Osteoblast (primary cell): ENCODE data around the gene NECTIN2. TPM values are rescaled to one million over a fixed set of nuclear protein-coding genes. Genes with fewer than 3 reads are reported as not detected.

Source experiments
- DNase-seq: peaks from one replicate; pipeline ENCODE4 v3.0.0; 2011; ENCODE audit warnings: low spot score, mixed read lengths; ENCODE audit not compliant: insufficient read length; ENCODE audit errors: missing footprints
- H2AFZ ChIP-seq: 2 replicates; pipeline ENCODE4 v1.6.0; 2011; ENCODE audit warnings: mild to moderate bottlenecking, low read length
- H3K27ac ChIP-seq: 2 replicates; pipeline ENCODE4 v1.5.1; 2011; ENCODE audit warnings: mild to moderate bottlenecking, low read depth, low read length, moderate library complexity
- H3K27me3 ChIP-seq: 2 replicates; pipeline ENCODE4 v1.6.0; 2012; ENCODE audit warnings: mild to moderate bottlenecking, control low read depth, inconsistent platforms, low read length, moderate library complexity; ENCODE audit not compliant: insufficient read depth
- H3K36me3 ChIP-seq: 2 replicates; pipeline ENCODE4 v1.5.1; 2011; ENCODE audit warnings: mild to moderate bottlenecking, low read length, control low read depth, moderate library complexity; ENCODE audit not compliant: insufficient read depth
- H3K4me1 ChIP-seq: 2 replicates; pipeline ENCODE4 v1.5.1; 2011; ENCODE audit warnings: mild to moderate bottlenecking, low read length, control low read depth, moderate library complexity; ENCODE audit not compliant: insufficient read depth
- H3K4me2 ChIP-seq: 2 replicates; pipeline ENCODE4 v1.6.0; 2011; ENCODE audit warnings: mild to moderate bottlenecking, low read length; ENCODE audit not compliant: insufficient read depth
- H3K4me3 ChIP-seq: fragments of 200-600 bp; sonication (generic); 3 replicates; pipeline ENCODE4 v1.5.1; 2012; ENCODE audit warnings: mild to moderate bottlenecking, low read length, inconsistent platforms; ENCODE audit not compliant: insufficient read depth
- H3K79me2 ChIP-seq: 2 replicates; pipeline ENCODE4 v1.6.0; 2012; ENCODE audit warnings: mild to moderate bottlenecking, low read length, control low read depth, inconsistent platforms; ENCODE audit not compliant: insufficient read depth
- H3K9me3 ChIP-seq: 2 replicates; pipeline ENCODE4 v1.5.1; 2011; ENCODE audit warnings: low read depth, low read length, control low read depth
- H4K20me1 ChIP-seq: 2 replicates; pipeline ENCODE4 v1.6.0; 2012; ENCODE audit warnings: mild to moderate bottlenecking, low read length, control low read depth; ENCODE audit not compliant: insufficient read depth
- total RNA-seq: library from RNA; depleted of rRNA; stranded (reverse); fragments of >200 nt; gene quantifications from 2 replicates; pipeline ENCODE4 v1.2.3, GENCODE V29; 2012
- TF ChIP-seq, protein P1 (sequence below): IDR thresholded peaks from 2 replicates; pipeline ENCODE4 v1.5.1; 2011; ENCODE audit warnings: mild to moderate bottlenecking, low read depth, low read length, moderate library complexity; ENCODE audit errors: extremely low read depth

Gene NECTIN2
- total RNA-seq, 1 donor = 46.0 TPM

DNA sequence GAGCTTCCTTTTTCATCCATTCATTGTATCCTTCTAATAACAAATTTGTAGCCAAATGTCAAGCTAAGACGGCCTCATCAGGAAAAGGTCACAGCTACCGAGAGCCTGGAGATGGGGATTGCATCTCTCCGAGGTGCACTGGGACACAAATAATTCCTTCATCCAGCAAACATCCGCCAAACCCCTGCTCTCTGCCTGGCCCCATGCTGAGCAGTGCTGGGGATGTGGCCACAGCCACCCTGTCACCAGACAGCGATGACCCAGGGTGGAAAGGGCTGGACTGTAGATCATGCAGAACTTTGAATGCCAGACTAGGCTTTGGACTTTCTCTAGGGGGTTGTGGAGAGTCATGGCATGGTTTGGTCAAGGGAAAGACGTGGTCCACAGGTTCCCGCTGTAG, 46.8 kb downstream of the NECTIN2 start:
- DNase-seq = peak; percentile 71
- H3K27ac ChIP-seq = no peak overlapping the region
- no peaks in the 10 kb centered on the region for H3K27me3 ChIP-seq
- TF ChIP-seq, protein P1, sequence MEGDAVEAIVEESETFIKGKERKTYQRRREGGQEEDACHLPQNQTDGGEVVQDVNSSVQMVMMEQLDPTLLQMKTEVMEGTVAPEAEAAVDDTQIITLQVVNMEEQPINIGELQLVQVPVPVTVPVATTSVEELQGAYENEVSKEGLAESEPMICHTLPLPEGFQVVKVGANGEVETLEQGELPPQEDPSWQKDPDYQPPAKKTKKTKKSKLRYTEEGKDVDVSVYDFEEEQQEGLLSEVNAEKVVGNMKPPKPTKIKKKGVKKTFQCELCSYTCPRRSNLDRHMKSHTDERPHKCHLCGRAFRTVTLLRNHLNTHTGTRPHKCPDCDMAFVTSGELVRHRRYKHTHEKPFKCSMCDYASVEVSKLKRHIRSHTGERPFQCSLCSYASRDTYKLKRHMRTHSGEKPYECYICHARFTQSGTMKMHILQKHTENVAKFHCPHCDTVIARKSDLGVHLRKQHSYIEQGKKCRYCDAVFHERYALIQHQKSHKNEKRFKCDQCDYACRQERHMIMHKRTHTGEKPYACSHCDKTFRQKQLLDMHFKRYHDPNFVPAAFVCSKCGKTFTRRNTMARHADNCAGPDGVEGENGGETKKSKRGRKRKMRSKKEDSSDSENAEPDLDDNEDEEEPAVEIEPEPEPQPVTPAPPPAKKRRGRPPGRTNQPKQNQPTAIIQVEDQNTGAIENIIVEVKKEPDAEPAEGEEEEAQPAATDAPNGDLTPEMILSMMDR = no peak
- H4K20me1 ChIP-seq = peaks cover 16% of the 10 kb centered on the region
- H3K9me3 ChIP-seq = no peaks in the 10 kb centered on the region
- H3K4me1 ChIP-seq = peaks cover 22% of the 10 kb centered on the region
- peak overlapping the region; percentile 100 for H3K4me2 ChIP-seq
- H3K79me2 ChIP-seq = peaks cover 47% of the 10 kb centered on the region
- H2AFZ ChIP-seq = no peak overlapping the region
- H3K4me3 ChIP-seq = no peak overlapping the region
- peaks cover 53% of the 10 kb centered on the region for H3K36me3 ChIP-seq

DNA sequence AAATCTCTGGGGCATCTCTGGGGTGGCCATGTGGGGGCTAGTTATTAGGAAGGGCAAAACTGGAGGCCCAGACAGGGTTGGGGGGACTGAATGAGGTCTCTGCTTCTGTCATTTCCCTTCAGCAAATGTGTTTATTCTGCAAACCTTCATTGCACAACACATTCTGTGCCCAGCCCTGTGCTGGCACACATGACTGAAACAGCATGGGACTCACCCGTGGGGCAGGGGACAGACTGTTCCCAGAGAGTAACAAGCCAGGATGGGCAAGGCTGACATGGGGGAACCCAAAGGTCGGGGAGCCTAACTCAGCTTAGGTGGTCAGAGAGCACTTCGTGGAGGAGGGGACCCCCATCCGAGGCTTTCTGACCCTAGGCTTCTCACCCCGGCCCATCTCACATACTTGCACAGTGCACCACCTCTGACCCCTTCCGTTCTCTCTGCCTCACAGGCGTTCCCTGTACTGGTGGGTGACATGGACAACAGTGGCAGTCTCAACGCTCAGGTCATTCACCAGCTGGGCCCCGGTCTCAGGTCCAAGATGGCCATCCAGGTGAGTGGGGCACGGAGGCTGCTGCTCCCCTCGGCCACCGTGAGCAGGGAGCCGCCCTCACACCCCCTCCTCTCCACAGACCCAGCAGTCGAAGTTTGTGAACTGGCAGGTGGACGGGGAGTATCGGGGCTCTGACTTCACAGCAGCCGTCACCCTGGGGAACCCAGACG, 47.4 kb downstream of the NECTIN2 start:
- Histone ChIP-seq H3K27ac (no peak overlapping the region), H3K4me2 (no peak overlapping the region), H2AFZ (no peak overlapping the region), H3K4me3 (no peak overlapping the region), H3K79me2 (peaks cover 47% of the 10 kb centered on the region), H3K36me3 (peaks cover 48% of the 10 kb centered on the region), H3K9me3 (no peaks in the 10 kb centered on the region), H3K4me1 (peaks cover 22% of the 10 kb centered on the region), H4K20me1 (peaks cover 16% of the 10 kb centered on the region), H3K27me3 (no peaks in the 10 kb centered on the region)
- DNase-seq = peak; percentile 44
- TF ChIP-seq, protein P1 = no peak

DNA sequence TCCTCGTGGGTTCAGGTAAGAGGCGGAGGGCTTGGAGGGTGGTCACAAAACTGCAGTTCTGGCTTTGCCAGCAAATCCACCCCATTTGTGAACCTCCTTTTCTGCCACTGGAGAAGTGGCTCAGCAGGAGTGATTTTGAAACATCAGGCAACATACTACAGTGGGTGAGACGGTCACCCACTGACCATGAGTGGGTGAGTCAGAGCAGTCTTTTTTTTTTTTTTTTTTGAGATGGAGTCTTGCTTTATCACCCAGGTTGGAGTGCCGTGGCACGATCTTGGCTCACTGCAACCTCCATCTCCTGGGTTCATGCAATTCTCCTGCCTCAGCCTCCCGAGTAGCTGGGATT, 47.9 kb downstream of the NECTIN2 start:
- no peaks in the 10 kb centered on the region for H3K27me3 ChIP-seq
- H3K9me3 ChIP-seq = no peaks in the 10 kb centered on the region
- H3K4me3 ChIP-seq = no peak overlapping the region
- no peak overlapping the region for H3K4me2 ChIP-seq
- TF ChIP-seq, protein P1 = no peak
- H4K20me1 ChIP-seq = peaks cover 16% of the 10 kb centered on the region
- DNase-seq = peak; percentile 45
- no peak overlapping the region for H2AFZ ChIP-seq
- H3K27ac ChIP-seq = no peak overlapping the region
- H3K4me1 ChIP-seq = peaks cover 22% of the 10 kb centered on the region
- peaks cover 48% of the 10 kb centered on the region for H3K36me3 ChIP-seq
- peaks cover 47% of the 10 kb centered on the region for H3K79me2 ChIP-seq

DNA sequence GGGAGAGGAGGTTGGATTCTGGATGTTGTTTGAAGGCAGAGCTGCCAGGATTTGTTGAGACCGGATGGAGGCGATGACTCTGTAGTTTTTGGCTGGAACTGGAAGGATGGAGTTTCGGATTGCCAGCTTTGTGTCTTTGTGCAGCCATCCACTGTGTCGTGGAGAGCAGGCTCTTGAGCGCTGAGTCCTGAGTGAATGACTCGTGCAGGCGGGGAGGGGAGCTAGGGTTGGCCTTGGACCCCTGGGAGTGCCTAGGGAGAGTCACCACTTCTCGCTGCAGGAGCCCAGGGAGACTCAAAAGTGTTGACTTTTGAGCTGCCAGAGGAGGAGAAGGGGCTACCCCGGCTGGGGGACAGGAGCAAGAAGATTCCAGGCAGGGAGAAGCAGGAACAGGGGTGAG, 48.8 kb downstream of the NECTIN2 start:
- Histone ChIP-seq H2AFZ (no peak overlapping the region), H3K27ac (no peak overlapping the region), H3K9me3 (no peaks in the 10 kb centered on the region), H3K27me3 (no peaks in the 10 kb centered on the region), H3K4me2 (no peak overlapping the region), H3K4me3 (no peak overlapping the region), H3K79me2 (peaks cover 47% of the 10 kb centered on the region), H3K4me1 (peaks cover 17% of the 10 kb centered on the region), H3K36me3 (peaks cover 50% of the 10 kb centered on the region), H4K20me1 (peaks cover 16% of the 10 kb centered on the region)
- TF ChIP-seq, protein P1 = no peak
- peak; percentile 89 for DNase-seq
